Activated CD4-positive, alpha-beta T cell treated with anti-CD3 and anti-CD28 coated beads, Interleukin-2, Interleukin-4, amounts not matched to agents 100 ng/mL and 50 ng/mL, durations not matched to agents 16 hours and 8 hours (primary cell): ENCODE data around the gene NDRG2.
A peak's percentile ranks its signal among the peaks of the same experiment; 100 is the strongest.
"Not testable (repeated sequence)": the region's sequence is repeated elsewhere in the genome, so short reads cannot be mapped to it uniquely, and the experiment has no call there.

Experiments
- DNase-seq: peaks from one replicate; pipeline ENCODE4 v3.0.0-alpha.2; 2020; ENCODE audit warnings: low spot score

The NDRG2 gene

GRCh38 chr14:21055432-21056117 lies 30.7 kb upstream of the NDRG2 start:
- DNase-seq = no peak

- DNase-seq = no peak
These were observed 29.9 kb upstream of the NDRG2 start for GRCh38 chr14:21054768-21055145.

GRCh38 chr14:21054123-21054767 lies 29.4 kb upstream of the NDRG2 start:
- peak; percentile 13 for DNase-seq

- no peak for DNase-seq
These were observed 28.6 kb upstream of the NDRG2 start for GRCh38 chr14:21053184-21054122.

GRCh38 chr14:21050597-21050996 lies 25.7 kb upstream of the NDRG2 start:
- DNase-seq = no peak

GRCh38 chr14:21049271-21049673 lies 24.4 kb upstream of the NDRG2 start:
- DNase-seq = no peak

- DNase-seq = no peak
These were observed 23.8 kb upstream of the NDRG2 start for GRCh38 chr14:21048638-21049037.

GRCh38 chr14:21047378-21047781 lies 22.5 kb upstream of the NDRG2 start:
- DNase-seq = no peak

GRCh38 chr14:21043974-21044618 lies 19.2 kb upstream of the NDRG2 start:
- no peak for DNase-seq

GRCh38 chr14:21043387-21043973 lies 18.6 kb upstream of the NDRG2 start:
- no peak for DNase-seq

GRCh38 chr14:21042918-21043317 lies 18.1 kb upstream of the NDRG2 start:
- no peak for DNase-seq

GRCh38 chr14:21041676-21042433 lies 17.0 kb upstream of the NDRG2 start, which contains the start of gene RNASE7:
RNASE7 (plus strand) TSS chr14:21042362; CDS start chr14:21042993, 631 bp downstream.
- DNase-seq = no peak

GRCh38 chr14:21040941-21041340 lies 16.1 kb upstream of the NDRG2 start:
- not testable (repeated sequence) for DNase-seq

GRCh38 chr14:21040370-21040925 lies 15.6 kb upstream of the NDRG2 start:
- no peak for DNase-seq

- no peak for DNase-seq
These were observed 14.9 kb upstream of the NDRG2 start for GRCh38 chr14:21039585-21040369.

- no peak for DNase-seq
These were observed 13.9 kb upstream of the NDRG2 start for GRCh38 chr14:21038441-21039422.

GRCh38 chr14:21037156-21037555 lies 12.3 kb upstream of the NDRG2 start:
- no peak for DNase-seq

GRCh38 chr14:21036751-21037150 lies 11.9 kb upstream of the NDRG2 start:
- no peak for DNase-seq

- no peak for DNase-seq
These were observed 9.8 kb upstream of the NDRG2 start, which contains the start of gene RNASE13 for GRCh38 chr14:21034707-21035106. RNASE13 (minus strand) TSS chr14:21034807; CDS start chr14:21034288, 519 bp downstream.
